Stimulated activated naive CD4-positive, alpha-beta T cell (primary cell): ENCODE results near the gene TMEM170A.

Source experiments
- DNase-seq, 6 experiments: peaks; one replicate each; lab custom pipeline; 2025; lab: John Stamatoyannopoulos, UW

Gene TMEM170A

GRCh38 chr16:75401691-75402090 is 62.8 kb downstream of the TMEM170A start:
- DNase-seq, result no peak

- DNase-seq, result no peak
Observed at GRCh38 chr16:75398333-75398732, 66.2 kb downstream of the TMEM170A start.

GRCh38 chr16:75394941-75395340 is 69.5 kb downstream of the TMEM170A start:
- DNase-seq, result no peak
